ENCODE results near the gene SAPCD1. TPM values are rescaled to one million over a fixed set of nuclear protein-coding genes. Genes with fewer than 3 reads are reported as not detected.

Gene SAPCD1
- total and polyA plus RNA-seq, 10 of the 15 experiments (the other 5 are each of a cell fraction or from before 2014, with no cell fraction given) = 1.6 to 13.0 (median 5.4) TPM

- TF ChIP-seq E2F8 (IDR thresholded peaks at IDR 0.05; ENCODE audit: low read depth, partially characterized antibody) (no peak), MTA2 (IDR thresholded peaks at IDR 0.05; ENCODE audit: low read depth) (no peak), ZBTB33 (IDR thresholded peaks at IDR 0.05) (no peak), POLR2A (IDR thresholded peaks at IDR 0.05; ENCODE audit: low read depth, low read length) (no peak), NFYA (IDR thresholded peaks at IDR 0.05; ENCODE audit: borderline replicate concordance, low read depth, low read length) (no peak), HDAC2 (IDR thresholded peaks at IDR 0.05) (no peak), NRF1 (conservative IDR thresholded peaks at IDR 0.05; ENCODE audit: low read depth, low read length) (no peak), NR2C1 (IDR thresholded peaks at IDR 0.05) (no peak)
- H3K4me3 ChIP-seq = no peak within 1 kb of the TSS
- FAIRE-seq (no peak), DNase-seq (ENCODE audit: low read depth, low spot score) (no peak), ATAC-seq (no peak)
- H3K9me3 ChIP-seq (replicated peaks; ENCODE audit: control insufficient read depth, insufficient read depth, low read length) = no peaks in the 10 kb centered on the region
- no peaks in the 10 kb centered on the region; a peak in 2 of 4 replicates for H3K36me3 ChIP-seq (ENCODE audit: control insufficient read depth in 2 of 2, insufficient read depth in 2 of 2, low read length in 1 of 2)
- BruUV-seq (replicated peaks) = no TSS peak
- H3K4me1 ChIP-seq (ENCODE audit: control insufficient read depth, insufficient read depth, low read length) = peaks cover 15% of the 10 kb centered on the region
- H2AFZ ChIP-seq (ENCODE audit: control insufficient read depth, low read depth, low read length) = no peak within 1 kb of the TSS
- no peak within 1 kb of the TSS for H3K4me2 ChIP-seq (ENCODE audit: control insufficient read depth, insufficient read depth)
- WGBS (ENCODE audit: insufficient coverage, insufficient replicate concordance, low lambda C conversion rate, missing lambda C conversion rate) = 76% methylated on average over 32 of the region's 46 CpGs
- RAD21 ChIA-PET (ENCODE audit: unreplicated experiment) = interaction anchor here (1.5 kb wide), 1 partner anchor 46 kb away, joined by 3 read pairs; no protein-coding TSS in a partner anchor
- CTCF ChIA-PET = interaction anchor here (1.2 to 2.8 kb wide), 2 partner anchors 9 to 47 kb away, joined by 5 to 12 read pairs; no protein-coding TSS in a partner anchor
- SMC1A ChIA-PET (ENCODE audit: uncharacterized antibody, unreplicated experiment) = interaction anchor here (0.7 to 2.0 kb wide), 5 partner anchors 8 to 47 kb away, joined by 3 to 7 read pairs (median 5); partner anchors contain the start of genes LY6G6D and LY6G6F
- intact Hi-C loops (cut with micrococcal nuclease; ENCODE audit: unreplicated experiment) = no loop called here
- in situ Hi-C loops (cut with MboI) = no loop called here
- H4K20me1 ChIP-seq (ENCODE audit: control insufficient read depth, insufficient read depth) = no peaks in the 10 kb centered on the region
- H3K27me3 ChIP-seq (replicated peaks in 1 of 2; ENCODE audit: control insufficient read depth in 2 of 2, insufficient read depth in 2 of 2, low read length in 1 of 2) = no peaks in the 10 kb centered on the region; a peak in 1 of 4 replicates
- H3K79me2 ChIP-seq (ENCODE audit: control insufficient read depth, insufficient read depth, low read length) = no peaks in the 10 kb centered on the region
- no peak within 1 kb of the TSS for H3K9ac ChIP-seq (ENCODE audit: control insufficient read depth, insufficient read depth, low read length)
- POLR2A ChIA-PET = interaction anchor here (0.6 to 1.1 kb wide), 2 partner anchors 72 to 675 kb away, joined by 4 to 7 read pairs; partner anchors contain the start of gene BAG6
- no peak within 1 kb of the TSS for H3K27ac ChIP-seq (ENCODE audit: control insufficient read depth, insufficient read depth)
Observed at GRCh38 chr6:31723245-31723979, 39.0 kb upstream of the SAPCD1 start, which contains the start of gene MPIG6B. Gene MPIG6B, plus strand, starts transcription at chr6:31723373. Its CDS starts 11 bp downstream, at chr6:31723384.

All from GM12878 (cell line).